SK-N-SH treated with all-trans-retinoic acid at 6 μM for 48 hours (cell line): ENCODE results near the gene FAIM.
"Not testable (repeated sequence)": the region's sequence is repeated elsewhere in the genome, so short reads cannot be mapped to it uniquely, and the experiment has no call there.

Experiments
- ATAC-seq: fragments of 200-7000 bp; cut with Tn5 transposase; 3 replicates; pipeline ENCODE4 v1.9.1; 2020; ENCODE audit warnings: mild to moderate bottlenecking, moderate library complexity
- ARNTL ChIP-seq: fragments of 450-650 bp; formaldehyde crosslinking; IDR thresholded peaks from 2 replicates; pipeline ENCODE4 v1.5.0; 2020; ENCODE audit warnings: low read depth, mild to moderate bottlenecking, moderate library complexity, borderline replicate concordance
- CREB5 ChIP-seq: fragments of 250-450 bp; sonication (Bioruptor Pico); IDR thresholded peaks from 2 replicates; pipeline ENCODE4 v1.5.1; 2020; ENCODE audit warnings: low read depth, mild to moderate bottlenecking, moderate library complexity
- ESRRG ChIP-seq: fragments of 250-450 bp; sonication (Bioruptor Pico); IDR thresholded peaks from 2 replicates; pipeline ENCODE4 v1.6.1; 2021; ENCODE audit warnings: mild to moderate bottlenecking
- GLIS3 ChIP-seq: fragments of 250-450 bp; sonication (Bioruptor Pico); IDR thresholded peaks from 2 replicates; pipeline ENCODE4 v1.5.0; 2020; ENCODE audit warnings: mild to moderate bottlenecking, moderate library complexity
- ISL1 ChIP-seq: fragments of 250-450 bp; sonication (Bioruptor Pico); IDR thresholded peaks from 2 replicates; pipeline ENCODE4 v2.1.2; 2022; ENCODE audit warnings: mild to moderate bottlenecking, moderate library complexity
- POU6F1 ChIP-seq: fragments of 250-450 bp; sonication (Bioruptor Pico); IDR thresholded peaks from 2 replicates; pipeline ENCODE4 v1.8.0; 2021; ENCODE audit warnings: low read depth, mild to moderate bottlenecking, moderate library complexity, borderline replicate concordance
- PPARA ChIP-seq: fragments of 250-450 bp; sonication (Bioruptor Pico); IDR thresholded peaks from 2 replicates; pipeline ENCODE4 v1.5.0; 2020; ENCODE audit warnings: mild to moderate bottlenecking, borderline replicate concordance
- RARB ChIP-seq: fragments of 250-450 bp; sonication (Bioruptor Pico); IDR thresholded peaks from 2 replicates; pipeline ENCODE4 v1.8.0; 2021; ENCODE audit warnings: mild to moderate bottlenecking, moderate library complexity
- SNAI2 ChIP-seq: fragments of 250-450 bp; sonication (Bioruptor Pico); IDR thresholded peaks from 2 replicates; pipeline ENCODE4 v1.5.0; 2020; ENCODE audit warnings: mild to moderate bottlenecking, moderate library complexity
- TOX ChIP-seq: fragments of 250-450 bp; sonication (Bioruptor Pico); IDR thresholded peaks from 2 replicates; pipeline ENCODE4 v1.8.0; 2021; ENCODE audit warnings: mild to moderate bottlenecking, moderate library complexity, borderline replicate concordance
- ZC3H10 ChIP-seq: fragments of 250-450 bp; sonication (Bioruptor Pico); IDR thresholded peaks from 2 replicates; pipeline ENCODE4 v1.5.1; 2021; ENCODE audit warnings: mild to moderate bottlenecking, moderate library complexity
- ZFP3 ChIP-seq: fragments of 250-450 bp; sonication (Bioruptor Pico); IDR thresholded peaks from 2 replicates; pipeline ENCODE4 v1.5.0; 2020; ENCODE audit warnings: mild to moderate bottlenecking, moderate library complexity
- ZFP30 ChIP-seq: fragments of 450-650 bp; formaldehyde crosslinking; IDR thresholded peaks from 2 replicates; pipeline ENCODE4 v1.5.0; 2022; ENCODE audit warnings: mild to moderate bottlenecking, moderate library complexity
- ZNF565 ChIP-seq: fragments of 450-650 bp; formaldehyde crosslinking; conservative IDR thresholded peaks from 2 replicates; pipeline ENCODE4 v1.5.0; 2020; ENCODE audit warnings: low read depth, mild to moderate bottlenecking, moderate library complexity
- ZNF70 ChIP-seq: fragments of 450-650 bp; formaldehyde crosslinking; IDR thresholded peaks from 2 replicates; pipeline ENCODE4 v1.5.0; 2020; ENCODE audit warnings: mild to moderate bottlenecking, moderate library complexity
- TF ChIP-seq, protein P1 (sequence below): fragments of 250-450 bp; sonication (Bioruptor Pico); IDR thresholded peaks from 2 replicates; pipeline ENCODE4 v1.5.1; 2021; ENCODE audit warnings: mild to moderate bottlenecking, moderate library complexity
- TF ChIP-seq, protein P2 (sequence below): fragments of 250-450 bp; sonication (Bioruptor Pico); IDR thresholded peaks from 2 replicates; pipeline ENCODE4 v1.5.0; 2020; ENCODE audit warnings: mild to moderate bottlenecking, moderate library complexity

Gene FAIM

GRCh38 chr3:138678874-138679392 is 70.4 kb downstream of the FAIM start:
- no peak for TF ChIP-seq SNAI2
- ATAC-seq = no peak

DNA sequence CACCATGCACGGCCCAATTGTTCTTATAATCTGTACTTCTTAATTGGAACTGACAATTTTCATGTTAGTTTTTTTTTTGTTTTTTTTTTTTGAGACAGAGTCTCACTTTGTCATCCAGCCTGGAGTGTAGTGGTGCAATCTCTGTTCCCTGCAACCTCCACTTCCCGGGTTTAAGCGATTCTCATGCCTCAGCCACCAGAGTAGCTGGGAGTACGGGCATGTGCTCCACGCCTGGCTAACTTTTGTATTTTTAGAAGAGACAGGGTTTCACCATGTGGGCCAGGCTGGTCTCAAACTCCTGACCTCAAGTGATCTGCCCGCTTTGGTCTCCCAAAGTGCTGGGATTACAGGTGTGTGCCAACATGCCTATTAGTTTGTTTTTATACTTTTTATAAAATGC is 72.4 kb downstream of the FAIM start:
- ATAC-seq = not testable (repeated sequence)

GRCh38 chr3:138681463-138682220 is 73.1 kb downstream of the FAIM start:
- TF ChIP-seq ARNTL (CRISPR knock-in tag) (no peak), CREB5 (CRISPR knock-in tag) (no peak), ZNF70 (no peak), POU6F1 (CRISPR knock-in tag) (no peak), GLIS3 (no peak), ISL1 (CRISPR knock-in tag) (no peak), PPARA (CRISPR knock-in tag) (no peak), ZC3H10 (no peak), TOX (CRISPR knock-in tag) (no peak), ESRRG (CRISPR knock-in tag) (no peak), ZFP3 (CRISPR knock-in tag) (no peak), SNAI2 (no peak), ZNF565 (CRISPR knock-in tag) (no peak), RARB (no peak), ZFP30 (CRISPR knock-in tag) (no peak)
- TF ChIP-seq, protein P1, sequence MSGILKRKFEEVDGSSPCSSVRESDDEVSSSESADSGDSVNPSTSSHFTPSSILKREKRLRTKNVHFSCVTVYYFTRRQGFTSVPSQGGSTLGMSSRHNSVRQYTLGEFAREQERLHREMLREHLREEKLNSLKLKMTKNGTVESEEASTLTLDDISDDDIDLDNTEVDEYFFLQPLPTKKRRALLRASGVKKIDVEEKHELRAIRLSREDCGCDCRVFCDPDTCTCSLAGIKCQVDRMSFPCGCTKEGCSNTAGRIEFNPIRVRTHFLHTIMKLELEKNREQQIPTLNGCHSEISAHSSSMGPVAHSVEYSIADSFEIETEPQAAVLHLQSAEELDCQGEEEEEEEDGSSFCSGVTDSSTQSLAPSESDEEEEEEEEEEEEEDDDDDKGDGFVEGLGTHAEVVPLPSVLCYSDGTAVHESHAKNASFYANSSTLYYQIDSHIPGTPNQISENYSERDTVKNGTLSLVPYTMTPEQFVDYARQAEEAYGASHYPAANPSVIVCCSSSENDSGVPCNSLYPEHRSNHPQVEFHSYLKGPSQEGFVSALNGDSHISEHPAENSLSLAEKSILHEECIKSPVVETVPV (CRISPR knock-in tag) = no peak
- TF ChIP-seq, protein P2, sequence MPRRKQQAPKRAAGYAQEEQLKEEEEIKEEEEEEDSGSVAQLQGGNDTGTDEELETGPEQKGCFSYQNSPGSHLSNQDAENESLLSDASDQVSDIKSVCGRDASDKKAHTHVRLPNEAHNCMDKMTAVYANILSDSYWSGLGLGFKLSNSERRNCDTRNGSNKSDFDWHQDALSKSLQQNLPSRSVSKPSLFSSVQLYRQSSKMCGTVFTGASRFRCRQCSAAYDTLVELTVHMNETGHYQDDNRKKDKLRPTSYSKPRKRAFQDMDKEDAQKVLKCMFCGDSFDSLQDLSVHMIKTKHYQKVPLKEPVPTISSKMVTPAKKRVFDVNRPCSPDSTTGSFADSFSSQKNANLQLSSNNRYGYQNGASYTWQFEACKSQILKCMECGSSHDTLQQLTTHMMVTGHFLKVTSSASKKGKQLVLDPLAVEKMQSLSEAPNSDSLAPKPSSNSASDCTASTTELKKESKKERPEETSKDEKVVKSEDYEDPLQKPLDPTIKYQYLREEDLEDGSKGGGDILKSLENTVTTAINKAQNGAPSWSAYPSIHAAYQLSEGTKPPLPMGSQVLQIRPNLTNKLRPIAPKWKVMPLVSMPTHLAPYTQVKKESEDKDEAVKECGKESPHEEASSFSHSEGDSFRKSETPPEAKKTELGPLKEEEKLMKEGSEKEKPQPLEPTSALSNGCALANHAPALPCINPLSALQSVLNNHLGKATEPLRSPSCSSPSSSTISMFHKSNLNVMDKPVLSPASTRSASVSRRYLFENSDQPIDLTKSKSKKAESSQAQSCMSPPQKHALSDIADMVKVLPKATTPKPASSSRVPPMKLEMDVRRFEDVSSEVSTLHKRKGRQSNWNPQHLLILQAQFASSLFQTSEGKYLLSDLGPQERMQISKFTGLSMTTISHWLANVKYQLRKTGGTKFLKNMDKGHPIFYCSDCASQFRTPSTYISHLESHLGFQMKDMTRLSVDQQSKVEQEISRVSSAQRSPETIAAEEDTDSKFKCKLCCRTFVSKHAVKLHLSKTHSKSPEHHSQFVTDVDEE (CRISPR knock-in tag) = no peak
- ATAC-seq = no peak

DNA sequence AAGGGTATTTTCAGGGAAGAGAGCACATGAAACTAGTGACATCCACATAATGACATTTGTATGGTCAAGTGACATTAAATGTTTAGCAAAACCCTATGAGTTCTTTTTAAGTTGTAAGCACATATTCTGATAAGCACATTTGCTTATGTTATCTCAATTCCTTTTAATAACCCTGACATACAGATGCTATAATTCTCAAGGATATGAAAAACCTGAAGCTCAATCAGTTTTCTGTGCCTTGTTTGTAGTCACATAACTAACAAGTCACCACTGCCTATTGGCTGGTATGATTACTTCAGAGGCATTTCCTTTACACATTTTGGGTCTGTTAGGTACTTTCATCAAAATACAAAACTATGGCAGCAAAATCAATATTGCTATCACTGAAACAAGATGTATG is 74.1 kb downstream of the FAIM start:
- TF ChIP-seq POU6F1 (CRISPR knock-in tag) = no peak
- no peak for TF ChIP-seq ZNF565 (CRISPR knock-in tag)
- TF ChIP-seq ZNF70 = no peak
- ATAC-seq = no peak
